WERI-Rb-1 (cell line): ENCODE data around the gene TMEM109.
A peak's percentile ranks its signal among the peaks of the same experiment; 100 is the strongest.

ENCODE experiments used
- DNase-seq: peaks from one replicate; pipeline ENCODE4 v3.0.0-alpha.2; 2020
- H3K27ac ChIP-seq: fragments of 250-450 bp; sonication (Bioruptor Pico); 2 replicates; pipeline ENCODE4 v1.5.1; 2020; ENCODE audit warnings: mild to moderate bottlenecking, moderate library complexity
- H3K27me3 ChIP-seq: fragments of 250-450 bp; sonication (Bioruptor Pico); 2 replicates; pipeline ENCODE4 v1.5.1; 2021; ENCODE audit warnings: mild to moderate bottlenecking, low read depth, moderate library complexity; ENCODE audit not compliant: insufficient read depth, severe bottlenecking
- H3K36me3 ChIP-seq: fragments of 250-450 bp; sonication (Bioruptor Pico); 2 replicates; pipeline ENCODE4 v1.5.1; 2020; ENCODE audit warnings: mild to moderate bottlenecking, moderate library complexity
- H3K4me3 ChIP-seq: 2 replicates; pipeline ENCODE4 v1.5.1; 2011; ENCODE audit warnings: low read depth, mild to moderate bottlenecking, control low read depth, low read length
- H3K9me3 ChIP-seq: fragments of 250-450 bp; sonication (Bioruptor Pico); 2 replicates; pipeline ENCODE4 v1.5.1; 2021; ENCODE audit warnings: mild to moderate bottlenecking, moderate library complexity; ENCODE audit not compliant: severe bottlenecking
- CTCF ChIP-seq: IDR thresholded peaks from 2 replicates; pipeline ENCODE4 v1.5.1; 2011; ENCODE audit warnings: low read depth, mild to moderate bottlenecking, control low read depth, inconsistent platforms, low read length

The TMEM109 gene

GRCh38 chr11:60876168-60876485 lies 37.8 kb upstream of the TMEM109 start:
- no peak overlapping the region for H3K27ac ChIP-seq
- no peak overlapping the region for H3K4me3 ChIP-seq
- TF ChIP-seq CTCF = no peak
- H3K27me3 ChIP-seq = no peaks in the 10 kb centered on the region
- H3K9me3 ChIP-seq = no peaks in the 10 kb centered on the region
- DNase-seq = no peak
- no peaks in the 10 kb centered on the region; the same call in 1 of the 2 replicates for H3K36me3 ChIP-seq

GRCh38 chr11:60878245-60879101 lies 35.5 kb upstream of the TMEM109 start:
- Histone ChIP-seq H3K9me3 (no peaks in the 10 kb centered on the region), H3K27ac (no peak overlapping the region), H3K27me3 (no peaks in the 10 kb centered on the region), H3K4me3 (no peak overlapping the region), H3K36me3 (no peaks in the 10 kb centered on the region; the same call in 1 of the 2 replicates)
- no peak for TF ChIP-seq CTCF
- DNase-seq = peak; percentile 2

- Histone ChIP-seq H3K36me3 (no peaks in the 10 kb centered on the region; the same call in 1 of the 2 replicates), H3K9me3 (no peaks in the 10 kb centered on the region), H3K27me3 (no peaks in the 10 kb centered on the region), H3K27ac (no peak overlapping the region), H3K4me3 (no peak overlapping the region)
- DNase-seq = no peak
- TF ChIP-seq CTCF = no peak
Measured at GRCh38 chr11:60879104-60879503, 34.9 kb upstream of the TMEM109 start.

- Histone ChIP-seq H3K27ac (no peak overlapping the region), H3K4me3 (no peak overlapping the region), H3K36me3 (no peaks in the 10 kb centered on the region; the same call in 1 of the 2 replicates), H3K9me3 (no peaks in the 10 kb centered on the region), H3K27me3 (no peaks in the 10 kb centered on the region)
- TF ChIP-seq CTCF = no peak
- DNase-seq = no peak
Measured at GRCh38 chr11:60879971-60880588, 33.9 kb upstream of the TMEM109 start.

GRCh38 chr11:60880643-60881282 lies 33.2 kb upstream of the TMEM109 start:
- DNase-seq = no peak
- Histone ChIP-seq H3K27me3 (no peaks in the 10 kb centered on the region), H3K4me3 (no peak overlapping the region)

More at GRCh38 chr11:60880643-60881282, 33.2 kb upstream of the TMEM109 start:
- Histone ChIP-seq H3K9me3 (no peaks in the 10 kb centered on the region), H3K27ac (no peak overlapping the region), H3K36me3 (no peaks in the 10 kb centered on the region; the same call in 1 of the 2 replicates)
- TF ChIP-seq CTCF = no peak
